Measurements from ENCODE around the gene STK10.

- TF ChIP-seq SP1 (IDR thresholded peaks at IDR 0.05) (no peak), PKNOX1 (IDR thresholded peaks at IDR 0.05) (no peak), NFRKB (IDR thresholded peaks at IDR 0.05) (no peak), CTBP1 (IDR thresholded peaks at IDR 0.05; ENCODE audit: borderline replicate concordance) (no peak), ELF4 (IDR thresholded peaks at IDR 0.05) (no peak), SUZ12 (IDR thresholded peaks at IDR 0.05) (no peak), FOXA1 (IDR thresholded peaks at IDR 0.05) (no peak)
Measured at GRCh38 chr5:172035049-172035448, 153.0 kb downstream of the STK10 start.
